ENCODE measurements around the gene NLRP11.

DNA sequence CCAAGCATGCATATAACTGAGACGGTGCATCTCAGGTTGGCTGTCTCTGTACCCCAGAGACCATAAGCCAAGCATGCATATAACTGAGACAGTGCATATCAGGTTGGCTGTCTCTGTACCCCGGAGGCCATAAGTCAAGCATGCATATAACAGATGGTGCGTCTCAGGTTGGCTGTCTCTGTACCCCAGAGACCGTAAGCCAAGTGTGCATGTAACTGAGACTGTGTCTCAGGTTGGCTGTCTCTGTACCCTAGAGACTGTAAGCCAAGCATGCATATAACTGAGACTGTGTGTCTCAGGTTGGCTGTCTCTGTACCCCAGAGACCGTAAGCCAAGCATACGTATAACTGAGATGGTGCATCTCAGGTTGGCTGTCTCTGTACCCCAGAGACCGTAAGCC lies 35.3 kb upstream of the NLRP11 start:
- TF ChIP-seq POLR2A (IDR thresholded peaks at IDR 0.05), result no peak
- TF ChIP-seq, protein P1, sequence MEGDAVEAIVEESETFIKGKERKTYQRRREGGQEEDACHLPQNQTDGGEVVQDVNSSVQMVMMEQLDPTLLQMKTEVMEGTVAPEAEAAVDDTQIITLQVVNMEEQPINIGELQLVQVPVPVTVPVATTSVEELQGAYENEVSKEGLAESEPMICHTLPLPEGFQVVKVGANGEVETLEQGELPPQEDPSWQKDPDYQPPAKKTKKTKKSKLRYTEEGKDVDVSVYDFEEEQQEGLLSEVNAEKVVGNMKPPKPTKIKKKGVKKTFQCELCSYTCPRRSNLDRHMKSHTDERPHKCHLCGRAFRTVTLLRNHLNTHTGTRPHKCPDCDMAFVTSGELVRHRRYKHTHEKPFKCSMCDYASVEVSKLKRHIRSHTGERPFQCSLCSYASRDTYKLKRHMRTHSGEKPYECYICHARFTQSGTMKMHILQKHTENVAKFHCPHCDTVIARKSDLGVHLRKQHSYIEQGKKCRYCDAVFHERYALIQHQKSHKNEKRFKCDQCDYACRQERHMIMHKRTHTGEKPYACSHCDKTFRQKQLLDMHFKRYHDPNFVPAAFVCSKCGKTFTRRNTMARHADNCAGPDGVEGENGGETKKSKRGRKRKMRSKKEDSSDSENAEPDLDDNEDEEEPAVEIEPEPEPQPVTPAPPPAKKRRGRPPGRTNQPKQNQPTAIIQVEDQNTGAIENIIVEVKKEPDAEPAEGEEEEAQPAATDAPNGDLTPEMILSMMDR (IDR thresholded peaks at IDR 0.05), result no peak
- no peak for TF ChIP-seq POLR2AphosphoS5 (IDR thresholded peaks at IDR 0.05; ENCODE audit: insufficient read depth in 1 of 2, low read depth in 1 of 2)
